ENCODE data around the gene CDKAL1.

The CDKAL1 gene

DNA sequence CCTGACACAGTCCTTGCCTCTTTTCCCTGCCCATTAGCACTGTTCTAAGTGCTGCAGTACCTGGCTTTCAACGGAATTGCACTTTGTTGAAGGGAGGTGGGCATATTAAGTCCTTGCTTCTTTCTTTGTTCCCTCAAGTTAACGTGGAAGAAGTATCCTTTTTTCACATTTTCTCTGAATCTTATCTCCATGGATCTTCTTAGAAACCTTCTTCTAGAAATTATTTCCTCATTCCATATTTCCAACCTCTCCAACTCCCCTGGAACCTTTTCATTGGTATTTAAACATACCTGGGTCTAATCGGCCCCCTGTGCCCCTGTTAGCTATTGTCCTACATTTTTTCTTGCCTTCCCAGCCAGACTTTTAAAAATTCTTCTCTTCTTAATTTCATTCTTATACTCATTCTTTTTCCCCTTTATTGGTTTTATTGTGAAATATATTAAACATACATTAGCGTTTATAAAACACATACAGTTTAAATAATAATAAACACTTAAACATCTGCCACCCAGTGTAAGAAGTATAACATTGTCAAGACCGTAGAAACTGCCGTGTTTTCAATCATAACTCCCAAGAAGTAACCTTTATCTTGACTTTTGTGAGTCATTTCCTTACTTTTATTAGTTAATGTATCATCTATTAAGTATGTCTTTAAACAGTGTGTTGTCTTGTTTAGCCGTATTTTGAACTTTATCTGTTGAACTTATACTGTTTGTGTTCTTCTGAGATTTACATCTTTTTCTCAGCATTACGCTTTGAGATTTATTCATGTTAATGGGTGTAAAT is 118.2 kb downstream of the CDKAL1 start:
- ChIA-PET CTCF (no interaction called here), POLR2A (no interaction called here)
- TF ChIP-seq BHLHE40 (IDR thresholded peaks at IDR 0.05; ENCODE audit: borderline replicate concordance) (no peak), FOXM1 (IDR thresholded peaks at IDR 0.05; ENCODE audit: borderline replicate concordance) (no peak), FOXK2 (IDR thresholded peaks at IDR 0.05) (no peak), TARDBP (IDR thresholded peaks at IDR 0.05) (no peak), CTBP1 (IDR thresholded peaks at IDR 0.05; ENCODE audit: borderline replicate concordance) (no peak), ELF4 (IDR thresholded peaks at IDR 0.05) (no peak), ZNF384 (IDR thresholded peaks at IDR 0.05) (no peak), SUZ12 (IDR thresholded peaks at IDR 0.05) (no peak), NFRKB (IDR thresholded peaks at IDR 0.05) (no peak)
- TF ChIP-seq, protein P1, sequence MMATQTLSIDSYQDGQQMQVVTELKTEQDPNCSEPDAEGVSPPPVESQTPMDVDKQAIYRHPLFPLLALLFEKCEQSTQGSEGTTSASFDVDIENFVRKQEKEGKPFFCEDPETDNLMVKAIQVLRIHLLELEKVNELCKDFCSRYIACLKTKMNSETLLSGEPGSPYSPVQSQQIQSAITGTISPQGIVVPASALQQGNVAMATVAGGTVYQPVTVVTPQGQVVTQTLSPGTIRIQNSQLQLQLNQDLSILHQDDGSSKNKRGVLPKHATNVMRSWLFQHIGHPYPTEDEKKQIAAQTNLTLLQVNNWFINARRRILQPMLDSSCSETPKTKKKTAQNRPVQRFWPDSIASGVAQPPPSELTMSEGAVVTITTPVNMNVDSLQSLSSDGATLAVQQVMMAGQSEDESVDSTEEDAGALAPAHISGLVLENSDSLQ (IDR thresholded peaks at IDR 0.05): no peak
- DNase-seq (ENCODE audit: extremely low spot score): no peak

DNA sequence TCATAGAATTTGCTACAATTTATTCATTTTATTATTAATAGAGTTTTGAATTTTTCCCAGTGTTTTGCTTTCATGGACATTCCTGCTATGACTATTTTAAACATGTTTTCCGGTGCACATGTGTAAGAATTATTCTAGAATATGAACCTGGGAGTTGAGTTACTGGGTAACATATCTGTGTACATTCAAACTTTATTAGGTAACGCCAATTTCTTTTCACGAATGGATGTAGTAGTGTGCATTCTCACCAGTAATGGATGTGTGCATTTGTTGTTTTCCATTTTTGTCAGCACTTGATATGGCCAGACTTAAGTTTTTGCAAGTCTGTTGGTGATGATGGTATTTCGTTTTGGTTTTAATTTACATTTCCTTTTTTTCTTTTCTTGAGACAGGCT is 118.8 kb downstream of the CDKAL1 start:
- TF ChIP-seq BHLHE40 (IDR thresholded peaks at IDR 0.05; ENCODE audit: borderline replicate concordance): no peak
- TF ChIP-seq, protein P1 (IDR thresholded peaks at IDR 0.05): no peak
- TF ChIP-seq LEF1 (IDR thresholded peaks at IDR 0.05; ENCODE audit: borderline replicate concordance): no peak
- no peak for TF ChIP-seq ELF4 (IDR thresholded peaks at IDR 0.05)
- no peak for TF ChIP-seq HDGF (IDR thresholded peaks at IDR 0.05; ENCODE audit: borderline replicate concordance)
- no peak for TF ChIP-seq FOXK2 (IDR thresholded peaks at IDR 0.05)
- TF ChIP-seq SP1 (IDR thresholded peaks at IDR 0.05): no peak
- TF ChIP-seq SUZ12 (IDR thresholded peaks at IDR 0.05): no peak
- no peak for TF ChIP-seq CTBP1 (IDR thresholded peaks at IDR 0.05; ENCODE audit: borderline replicate concordance)
- TF ChIP-seq FOXM1 (IDR thresholded peaks at IDR 0.05; ENCODE audit: borderline replicate concordance): no peak
- TF ChIP-seq ZNF384 (IDR thresholded peaks at IDR 0.05): no peak
- no peak for TF ChIP-seq NFRKB (IDR thresholded peaks at IDR 0.05)
- TF ChIP-seq L3MBTL2 (conservative IDR thresholded peaks at IDR 0.05): no peak
- no peak for TF ChIP-seq ARNT (IDR thresholded peaks at IDR 0.05)
- POLR2A ChIA-PET: no interaction called here
- CTCF ChIA-PET: no interaction called here
- DNase-seq (ENCODE audit: extremely low spot score): no peak

DNA sequence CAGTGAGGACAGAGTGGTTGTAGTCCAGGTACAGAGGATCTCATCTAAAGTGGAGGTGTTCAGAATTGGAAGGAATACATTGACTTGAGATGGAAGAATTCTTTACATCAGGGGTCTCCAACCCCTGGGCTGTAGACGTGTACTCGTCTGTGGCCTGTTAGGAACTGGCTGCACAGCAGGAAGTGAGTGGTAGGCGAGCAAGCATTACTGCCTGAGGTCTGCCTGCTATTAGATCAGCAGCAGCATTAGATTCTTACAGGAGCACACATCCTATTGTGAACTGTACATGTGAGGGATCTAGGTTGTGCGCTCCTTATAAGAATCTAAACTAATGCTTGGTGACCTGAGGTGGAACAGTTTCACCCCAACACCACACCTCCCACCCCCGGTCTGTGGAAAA is 121.1 kb downstream of the CDKAL1 start:
- TF ChIP-seq NFRKB (IDR thresholded peaks at IDR 0.05) (no peak), TARDBP (IDR thresholded peaks at IDR 0.05) (no peak), HDGF (IDR thresholded peaks at IDR 0.05; ENCODE audit: borderline replicate concordance) (no peak), BHLHE40 (IDR thresholded peaks at IDR 0.05; ENCODE audit: borderline replicate concordance) (no peak), LEF1 (IDR thresholded peaks at IDR 0.05; ENCODE audit: borderline replicate concordance) (no peak)
- TF ChIP-seq, protein P1 (IDR thresholded peaks at IDR 0.05): no peak

DNA sequence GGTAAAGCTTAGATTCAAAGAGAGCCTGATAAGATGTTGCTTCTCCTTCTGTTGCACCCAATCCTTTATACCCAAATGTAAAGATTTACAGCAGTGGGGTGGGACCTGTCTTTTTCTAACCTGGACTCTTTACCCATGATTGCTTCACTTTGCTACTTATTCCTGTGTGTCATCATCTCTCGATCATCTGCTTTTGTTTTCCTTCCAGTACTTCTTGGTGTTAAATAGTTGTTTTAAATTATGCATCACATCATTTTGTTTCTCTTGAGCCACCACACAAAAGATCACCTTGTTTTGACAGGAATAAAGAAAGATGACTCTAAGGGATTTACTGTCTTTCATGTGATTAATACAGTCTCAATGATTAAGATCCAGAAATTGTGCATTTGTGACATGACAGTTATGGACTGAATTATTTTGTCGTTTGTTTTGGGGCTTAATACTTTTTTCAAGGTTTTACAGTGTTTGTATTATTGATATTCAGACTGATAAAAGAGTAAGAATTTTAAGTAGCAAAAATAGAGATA is 123.1 kb downstream of the CDKAL1 start:
- ChIA-PET CTCF (no interaction called here), POLR2A (no interaction called here)
- DNase-seq (ENCODE audit: extremely low spot score): no peak
- TF ChIP-seq L3MBTL2 (conservative IDR thresholded peaks at IDR 0.05) (no peak), CTBP1 (IDR thresholded peaks at IDR 0.05; ENCODE audit: borderline replicate concordance) (no peak), FOXA1 (IDR thresholded peaks at IDR 0.05) (no peak), FOXM1 (IDR thresholded peaks at IDR 0.05; ENCODE audit: borderline replicate concordance) (no peak), FOXK2 (IDR thresholded peaks at IDR 0.05) (no peak), LEF1 (IDR thresholded peaks at IDR 0.05; ENCODE audit: borderline replicate concordance) (no peak), ARNT (IDR thresholded peaks at IDR 0.05) (no peak), TARDBP (IDR thresholded peaks at IDR 0.05) (no peak)

More for the DNA sequence above, 121.1 kb downstream of the CDKAL1 start:
- POLR2A ChIA-PET: no interaction called here
- CTCF ChIA-PET: no interaction called here
- DNase-seq (ENCODE audit: extremely low spot score): no peak

DNA sequence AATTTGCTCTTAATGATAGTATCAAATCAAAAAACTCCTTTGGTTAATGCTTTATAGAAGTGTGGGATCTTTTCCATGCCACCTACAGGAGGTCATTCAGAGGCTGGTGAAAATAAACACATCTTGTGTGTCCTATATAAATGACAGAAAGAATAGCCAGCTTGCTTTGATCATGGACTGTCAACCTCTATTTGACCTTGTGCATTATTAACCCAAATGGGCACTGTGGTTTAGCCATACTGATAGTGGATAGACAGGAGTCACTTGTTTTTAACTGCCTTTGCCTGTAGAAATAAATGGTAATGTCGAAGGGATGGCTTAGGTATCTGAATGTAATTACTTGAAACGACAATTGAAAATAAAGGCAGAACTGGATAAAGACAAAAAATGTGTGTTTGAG is 123.8 kb downstream of the CDKAL1 start:
- DNase-seq (ENCODE audit: extremely low spot score): no peak
- POLR2A ChIA-PET: no interaction called here
- CTCF ChIA-PET: no interaction called here
- no peak for TF ChIP-seq BHLHE40 (IDR thresholded peaks at IDR 0.05; ENCODE audit: borderline replicate concordance)

DNA sequence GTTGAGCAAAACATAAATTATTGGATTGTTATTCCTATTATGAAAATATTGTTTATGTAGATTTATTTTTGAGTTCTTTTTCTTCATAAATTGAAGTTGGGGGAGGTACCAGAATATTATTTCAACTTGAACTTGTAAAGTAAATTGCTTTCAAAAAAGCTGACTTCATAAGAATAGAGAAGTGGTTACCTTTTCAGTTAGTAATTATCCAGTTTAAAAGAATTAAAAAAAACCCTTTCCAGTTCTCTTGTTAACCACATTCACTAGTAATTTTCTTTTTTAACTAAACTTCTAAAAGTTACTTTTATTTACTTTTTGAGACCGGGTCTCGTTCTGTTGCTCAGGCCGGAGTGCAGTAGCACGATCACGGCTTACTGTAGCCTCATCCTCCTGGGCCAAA is 124.3 kb downstream of the CDKAL1 start:
- no peak for DNase-seq (ENCODE audit: extremely low spot score)
- ChIA-PET CTCF (no interaction called here), POLR2A (no interaction called here)
- TF ChIP-seq BHLHE40 (IDR thresholded peaks at IDR 0.05; ENCODE audit: borderline replicate concordance): no peak
- no peak for TF ChIP-seq TARDBP (IDR thresholded peaks at IDR 0.05)
- no peak for TF ChIP-seq ARNT (IDR thresholded peaks at IDR 0.05)
- no peak for TF ChIP-seq SUZ12 (IDR thresholded peaks at IDR 0.05)
- no peak for TF ChIP-seq FOXA1 (IDR thresholded peaks at IDR 0.05)
- TF ChIP-seq LEF1 (IDR thresholded peaks at IDR 0.05; ENCODE audit: borderline replicate concordance): no peak
- no peak for TF ChIP-seq FOXK2 (IDR thresholded peaks at IDR 0.05)
- TF ChIP-seq NFRKB (IDR thresholded peaks at IDR 0.05): no peak
- TF ChIP-seq CTBP1 (IDR thresholded peaks at IDR 0.05; ENCODE audit: borderline replicate concordance): no peak
- no peak for TF ChIP-seq HDGF (IDR thresholded peaks at IDR 0.05; ENCODE audit: borderline replicate concordance)
- no peak for TF ChIP-seq SP1 (IDR thresholded peaks at IDR 0.05)
- no peak for TF ChIP-seq FOXM1 (IDR thresholded peaks at IDR 0.05; ENCODE audit: borderline replicate concordance)
- TF ChIP-seq ELF4 (IDR thresholded peaks at IDR 0.05): no peak
- TF ChIP-seq, protein P1 (IDR thresholded peaks at IDR 0.05): no peak
- TF ChIP-seq ZNF384 (IDR thresholded peaks at IDR 0.05): no peak
- no peak for TF ChIP-seq L3MBTL2 (conservative IDR thresholded peaks at IDR 0.05)
